OCI-LY3 (cell line): ENCODE results near the gene PIP4K2C.

ENCODE experiments used
- H2AFZ ChIP-seq: fragments of 200-600, 300-600 bp; shearing (Covaris generic); 2 replicates; pipeline ENCODE4 v1.6.0; 2014; ENCODE audit warnings: antibody characterized with exemption, low read depth, low read length
- H3K27ac ChIP-seq: fragments of 200-600, 300-600 bp; sonication (generic); 2 replicates; pipeline ENCODE4 v1.5.1; 2014; ENCODE audit warnings: mild to moderate bottlenecking, low read length, moderate library complexity, mixed read lengths
- H3K27me3 ChIP-seq: fragments of 200-600, 300-600 bp; sonication (generic); 2 replicates; pipeline ENCODE4 v1.6.1; 2014; ENCODE audit warnings: low read depth, low read length, mixed read lengths
- H3K36me3 ChIP-seq: fragments of 200-600, 300-600 bp; sonication (generic); replicated peaks from 2 replicates; pipeline ENCODE3; 2014; ENCODE audit warnings: low read depth, low read length, mixed read lengths
- H3K4me1 ChIP-seq: fragments of 300-600, 200-600 bp; sonication (generic); 2 replicates; pipeline ENCODE4 v1.6.1; 2014; ENCODE audit warnings: low read length, mixed read lengths
- H3K4me2 ChIP-seq: fragments of 200-600, 300-600 bp; sonication (generic); 2 replicates; pipeline ENCODE4 v1.6.1; 2014; ENCODE audit warnings: low read length, mixed read lengths
- H3K4me3 ChIP-seq: fragments of 300-600, 200-600 bp; sonication (generic); 2 replicates; pipeline ENCODE4 v1.5.1; 2014; ENCODE audit warnings: antibody characterized with exemption, mild to moderate bottlenecking, low read length, moderate library complexity
- H3K79me2 ChIP-seq: fragments of 300-600, 200-600 bp; shearing (Covaris generic); 2 replicates; pipeline ENCODE4 v1.6.1; 2014; ENCODE audit warnings: mild to moderate bottlenecking, low read length, mixed read lengths
- H3K9ac ChIP-seq: fragments of 300-600, 200-600 bp; shearing (Covaris generic); 2 replicates; pipeline ENCODE4 v1.6.0; 2014; ENCODE audit warnings: mild to moderate bottlenecking, low read length, moderate library complexity
- H3K9me3 ChIP-seq: fragments of 200-600, 300-600 bp; shearing (Covaris generic); 2 replicates; pipeline ENCODE4 v1.6.1; 2014; ENCODE audit warnings: low read length, mixed read lengths; ENCODE audit not compliant: insufficient read depth
- H4K20me1 ChIP-seq: fragments of 200-600, 300-600 bp; sonication (generic); 2 replicates; pipeline ENCODE4 v1.6.1; 2016; ENCODE audit warnings: low read length, mixed read lengths; ENCODE audit not compliant: insufficient read depth
- EZH2phosphoT487 ChIP-seq: fragments of 200-600 bp; shearing (Covaris generic); IDR thresholded peaks from 2 replicates; pipeline ENCODE4 v1.6.1; 2018; ENCODE audit warnings: antibody characterized with exemption, mixed run types, low read depth
- TF ChIP-seq, protein P1 (sequence below): fragments of 200-600, 300-600 bp; sonication (generic); IDR thresholded peaks from 2 replicates; pipeline ENCODE4 v1.5.1; 2014; ENCODE audit warnings: antibody characterized with exemption, low read length, low read depth

Gene PIP4K2C

DNA sequence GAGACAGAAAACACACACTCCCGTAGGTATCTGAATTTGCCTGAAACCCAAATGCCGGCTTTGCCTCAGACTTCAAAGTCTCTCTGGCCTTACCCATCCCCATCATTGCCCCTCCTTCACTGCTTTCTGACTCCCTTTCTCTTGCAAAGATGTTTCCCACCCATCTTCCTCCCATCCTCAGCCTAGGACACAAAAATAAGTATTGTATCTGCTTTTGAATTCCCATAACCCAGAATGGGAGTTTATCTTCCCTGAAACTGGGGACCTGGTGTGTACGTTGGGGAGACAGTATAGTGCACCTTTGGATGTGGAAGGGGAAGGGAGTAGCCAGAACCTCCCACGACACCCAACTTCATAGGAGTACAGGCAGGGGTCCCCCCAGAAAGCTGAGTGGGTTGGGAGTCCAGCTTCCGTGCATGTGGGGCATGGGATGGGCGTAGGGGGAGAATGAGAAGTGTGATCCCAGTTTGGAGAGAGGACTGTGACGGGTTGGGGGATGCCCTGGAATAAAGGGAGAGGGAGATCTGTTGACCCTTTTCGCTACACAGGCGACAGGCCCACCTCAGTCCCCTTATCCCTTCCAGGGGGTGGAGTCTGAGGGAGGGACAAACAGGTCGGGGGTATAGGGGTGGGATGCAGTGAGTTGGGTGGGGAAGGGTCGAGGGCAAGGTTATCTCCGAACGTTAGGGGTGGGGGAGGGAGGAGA lies 41.6 kb upstream of the PIP4K2C start:
- H3K27ac ChIP-seq, result no peak overlapping the region
- H2AFZ ChIP-seq, result no peak overlapping the region
- no peaks in the 10 kb centered on the region for H4K20me1 ChIP-seq
- no peaks in the 10 kb centered on the region for H3K27me3 ChIP-seq
- peak overlapping the region; percentile 65 for H3K4me3 ChIP-seq
- no peaks in the 10 kb centered on the region for H3K9me3 ChIP-seq
- H3K36me3 ChIP-seq, result no peaks in the 10 kb centered on the region
- peaks cover 17% of the 10 kb centered on the region for H3K79me2 ChIP-seq
- peak overlapping the region; percentile 55 for H3K4me2 ChIP-seq
- peaks cover 17% of the 10 kb centered on the region for H3K4me1 ChIP-seq
- H3K9ac ChIP-seq, result no peak overlapping the region
- no peak for TF ChIP-seq EZH2phosphoT487
- TF ChIP-seq, protein P1, sequence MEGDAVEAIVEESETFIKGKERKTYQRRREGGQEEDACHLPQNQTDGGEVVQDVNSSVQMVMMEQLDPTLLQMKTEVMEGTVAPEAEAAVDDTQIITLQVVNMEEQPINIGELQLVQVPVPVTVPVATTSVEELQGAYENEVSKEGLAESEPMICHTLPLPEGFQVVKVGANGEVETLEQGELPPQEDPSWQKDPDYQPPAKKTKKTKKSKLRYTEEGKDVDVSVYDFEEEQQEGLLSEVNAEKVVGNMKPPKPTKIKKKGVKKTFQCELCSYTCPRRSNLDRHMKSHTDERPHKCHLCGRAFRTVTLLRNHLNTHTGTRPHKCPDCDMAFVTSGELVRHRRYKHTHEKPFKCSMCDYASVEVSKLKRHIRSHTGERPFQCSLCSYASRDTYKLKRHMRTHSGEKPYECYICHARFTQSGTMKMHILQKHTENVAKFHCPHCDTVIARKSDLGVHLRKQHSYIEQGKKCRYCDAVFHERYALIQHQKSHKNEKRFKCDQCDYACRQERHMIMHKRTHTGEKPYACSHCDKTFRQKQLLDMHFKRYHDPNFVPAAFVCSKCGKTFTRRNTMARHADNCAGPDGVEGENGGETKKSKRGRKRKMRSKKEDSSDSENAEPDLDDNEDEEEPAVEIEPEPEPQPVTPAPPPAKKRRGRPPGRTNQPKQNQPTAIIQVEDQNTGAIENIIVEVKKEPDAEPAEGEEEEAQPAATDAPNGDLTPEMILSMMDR, result no peak

DNA sequence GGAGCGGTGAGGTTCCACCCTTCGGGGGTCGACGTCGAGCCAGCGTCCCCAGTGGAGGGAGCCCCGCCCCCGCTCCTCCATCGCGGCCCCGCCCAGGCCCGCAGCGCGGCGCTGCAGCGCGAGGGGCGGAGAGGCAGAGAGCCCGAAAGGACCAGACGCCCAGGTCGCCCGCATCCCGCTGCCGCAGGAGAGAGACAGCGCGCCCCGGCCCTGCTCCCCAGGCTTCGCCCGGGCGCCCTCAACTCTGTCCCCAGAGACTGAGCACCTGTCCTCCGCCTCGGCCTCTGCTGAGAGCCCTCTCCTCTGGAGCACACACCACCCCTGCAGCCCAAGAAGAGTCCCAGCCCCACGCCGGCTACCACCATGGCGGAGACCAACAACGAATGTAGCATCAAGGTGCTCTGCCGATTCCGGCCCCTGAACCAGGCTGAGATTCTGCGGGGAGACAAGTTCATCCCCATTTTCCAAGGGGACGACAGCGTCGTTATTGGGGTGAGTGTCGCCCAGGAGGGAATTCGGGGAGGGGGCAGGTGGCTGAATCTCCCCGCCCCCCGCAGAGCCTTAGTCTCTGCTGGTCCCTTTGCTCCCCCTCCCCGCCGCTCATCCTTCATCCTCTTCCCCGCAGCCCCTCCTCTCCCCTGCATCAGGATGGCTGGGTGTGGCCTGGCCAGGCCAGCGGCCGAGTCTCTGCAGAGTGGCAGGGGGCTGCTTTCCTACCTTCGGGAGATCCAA lies 40.9 kb upstream of the PIP4K2C start, which contains the start of gene KIF5A:
KIF5A (plus strand) TSS at position 136 of the 732 bp plus-strand sequence; CDS start at position 364, 228 bp downstream.
- Histone ChIP-seq H3K4me3 (peak within 1 kb of the TSS; percentile 65), H3K27me3 (no peaks in the 10 kb centered on the region), H3K36me3 (no peaks in the 10 kb centered on the region), H4K20me1 (no peaks in the 10 kb centered on the region), H2AFZ (no peak within 1 kb of the TSS), H3K9ac (no peak within 1 kb of the TSS), H3K79me2 (peaks cover 17% of the 10 kb centered on the region), H3K9me3 (no peaks in the 10 kb centered on the region), H3K4me1 (peaks cover 17% of the 10 kb centered on the region), H3K4me2 (peak within 1 kb of the TSS; percentile 55), H3K27ac (no peak within 1 kb of the TSS)
- TF ChIP-seq, protein P1, result no peak
- TF ChIP-seq EZH2phosphoT487, result no peak

DNA sequence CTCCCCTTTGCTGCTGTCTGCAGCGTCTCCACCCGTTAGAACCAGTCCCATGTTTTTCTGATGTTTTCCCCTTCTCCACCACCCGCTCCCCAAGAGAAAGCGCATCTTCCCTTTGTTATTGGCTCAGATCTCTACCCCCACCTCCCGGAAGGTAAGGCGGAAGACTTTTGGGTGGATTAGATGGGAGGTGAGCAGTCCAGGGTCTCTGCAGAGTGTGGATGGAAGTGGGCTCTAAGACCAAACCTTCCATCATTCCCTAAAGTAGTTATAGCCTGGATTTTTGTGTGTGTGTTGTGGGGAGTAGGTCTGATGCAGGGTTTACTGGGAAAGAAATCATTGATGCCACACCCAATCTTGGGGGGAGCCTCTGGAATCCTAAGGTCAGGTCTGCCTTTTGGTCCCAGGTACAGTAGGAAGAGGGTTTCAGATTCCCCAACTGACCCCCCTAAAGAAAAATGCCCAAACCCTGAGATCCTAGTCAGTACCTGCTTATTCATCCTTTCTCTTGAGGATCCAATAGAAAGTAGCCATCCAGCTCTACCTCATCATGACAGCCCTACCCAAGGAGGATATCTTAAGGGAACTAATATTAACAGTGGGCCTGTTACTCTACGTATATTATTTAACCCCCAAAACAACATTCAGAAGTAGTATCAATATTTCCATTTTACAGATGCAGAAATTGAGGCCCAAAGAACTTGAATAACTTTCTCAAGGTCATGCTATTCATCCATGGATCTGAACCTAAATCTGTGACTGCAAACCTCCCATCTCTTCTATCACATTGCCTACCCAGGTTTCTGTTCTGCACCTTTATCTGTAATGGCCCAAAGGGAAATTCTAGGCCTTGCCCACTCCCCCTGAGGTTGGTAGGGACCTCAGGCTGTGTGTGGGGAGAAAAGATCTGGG lies 40.1 kb upstream of the PIP4K2C start:
- no peaks in the 10 kb centered on the region for H3K9me3 ChIP-seq
- no peak overlapping the region for H2AFZ ChIP-seq
- H3K4me1 ChIP-seq, result peaks cover 14% of the 10 kb centered on the region
- H3K27me3 ChIP-seq, result no peaks in the 10 kb centered on the region
- no peak overlapping the region for H3K27ac ChIP-seq
- H3K79me2 ChIP-seq, result peaks cover 11% of the 10 kb centered on the region
- H3K4me3 ChIP-seq, result no peak overlapping the region
- no peaks in the 10 kb centered on the region for H3K36me3 ChIP-seq
- TF ChIP-seq, protein P1, result no peak
- no peak for TF ChIP-seq EZH2phosphoT487
- no peak overlapping the region for H3K9ac ChIP-seq
- no peak overlapping the region for H3K4me2 ChIP-seq
- no peaks in the 10 kb centered on the region for H4K20me1 ChIP-seq
